K562 (cell line): ENCODE measurements around the gene AOC3.

Experiments
- JUND ChIP-seq, 2 experiments: IDR thresholded peaks; 2 replicates in 1 of 2; 3 replicates in 1 of 2; pipeline ENCODE4 v1.6.1; 2011; ENCODE audit warnings: borderline replicate concordance in 2 of 2, low read depth in 2 of 2, low read length in 2 of 2, improper control_type of control experiment in 1 of 2, missing biosample characterization in 1 of 2, missing genetic modification characterization in 1 of 2, missing genetic modification reagents in 1 of 2
- NFYB ChIP-seq: IDR thresholded peaks from 2 replicates; pipeline ENCODE4 v1.6.1; 2011; ENCODE audit warnings: mild to moderate bottlenecking, moderate library complexity; ENCODE audit not compliant: insufficient read length; ENCODE audit errors: extremely low read depth
- SREBF1 ChIP-seq: fragments of 150-350 bp; IDR thresholded peaks from 2 replicates; pipeline ENCODE4 v1.6.1; 2014; ENCODE audit warnings: antibody characterized with exemption, low read depth, low read length, borderline replicate concordance
- YY1 ChIP-seq, 3 experiments: IDR thresholded peaks; 2 replicates each; pipeline ENCODE4 v1.6.1; 2011; ENCODE audit warnings: low read length in 2 of 3, mild to moderate bottlenecking in 2 of 3, moderate library complexity in 2 of 3, borderline replicate concordance in 1 of 3, control low read depth in 1 of 3, low read depth in 1 of 3; ENCODE audit not compliant: insufficient read depth in 3 of 3, insufficient replicate concordance in 2 of 3, control insufficient read depth in 1 of 3, insufficient read length in 1 of 3; ENCODE audit errors: extremely low read depth in 1 of 3
- TF ChIP-seq, protein P1 (sequence below), 3 experiments: IDR thresholded peaks in 2 of 3; conservative IDR thresholded peaks in 1 of 3; 2 replicates each; pipeline ENCODE4 v1.5.1; 2011 to 2012; ENCODE audit warnings: low read length in 3 of 3, mild to moderate bottlenecking in 3 of 3, control low read depth in 2 of 3, improper control_type of control experiment in 1 of 3, inconsistent platforms in 1 of 3, low read depth in 1 of 3, mixed read lengths in 1 of 3, moderate library complexity in 1 of 3; ENCODE audit not compliant: insufficient read depth in 2 of 3

DNA sequence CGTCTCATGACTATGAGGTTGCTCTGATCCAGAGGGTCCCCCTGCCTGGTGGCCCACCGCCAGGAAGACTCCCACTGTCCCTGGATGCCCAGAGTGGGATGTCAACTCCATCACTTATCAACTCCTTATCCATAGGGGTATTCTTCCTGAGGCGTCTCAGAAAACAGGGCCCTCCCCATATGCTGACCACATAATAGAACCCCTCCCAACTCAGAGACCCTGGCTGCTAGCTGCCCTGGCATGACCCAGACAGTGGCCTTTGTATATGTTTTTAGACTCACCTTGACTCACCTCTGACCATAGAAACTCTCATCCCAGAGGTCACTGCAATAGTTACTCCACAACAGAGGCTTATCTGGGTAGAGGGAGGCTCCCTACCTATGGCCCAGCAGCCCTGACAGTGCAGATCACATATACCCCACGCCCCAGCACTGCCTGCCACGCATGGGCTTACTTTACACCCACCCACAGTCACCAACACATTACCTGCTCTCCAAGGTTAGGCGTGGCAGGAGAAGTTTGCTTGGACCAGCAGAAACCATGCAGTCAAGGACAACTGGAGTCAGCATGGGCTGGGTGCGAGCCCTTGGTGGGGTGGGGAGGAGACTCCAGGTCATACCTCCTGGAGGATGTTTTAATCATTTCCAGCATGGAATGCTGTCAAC, 47.3 kb downstream of the AOC3 start:
- TF ChIP-seq NFYB (no peak), JUND (IDR thresholded peaks at IDR 0.05; ENCODE audit: borderline replicate concordance, low read depth, low read length) (no peak), JUND (tag; IDR thresholded peaks at IDR 0.05; ENCODE audit: borderline replicate concordance, low read depth, low read length) (no peak), YY1 (IDR thresholded peaks at IDR 0.05; ENCODE audit: borderline replicate concordance in 1 of 3, control insufficient read depth in 1 of 3, extremely low read depth in 1 of 3, insufficient read depth in 3 of 3, insufficient read length in 1 of 3, insufficient replicate concordance in 2 of 3, low read depth in 1 of 3, low read length in 2 of 3) (no peak), SREBF1 (no peak)
- TF ChIP-seq, protein P1, sequence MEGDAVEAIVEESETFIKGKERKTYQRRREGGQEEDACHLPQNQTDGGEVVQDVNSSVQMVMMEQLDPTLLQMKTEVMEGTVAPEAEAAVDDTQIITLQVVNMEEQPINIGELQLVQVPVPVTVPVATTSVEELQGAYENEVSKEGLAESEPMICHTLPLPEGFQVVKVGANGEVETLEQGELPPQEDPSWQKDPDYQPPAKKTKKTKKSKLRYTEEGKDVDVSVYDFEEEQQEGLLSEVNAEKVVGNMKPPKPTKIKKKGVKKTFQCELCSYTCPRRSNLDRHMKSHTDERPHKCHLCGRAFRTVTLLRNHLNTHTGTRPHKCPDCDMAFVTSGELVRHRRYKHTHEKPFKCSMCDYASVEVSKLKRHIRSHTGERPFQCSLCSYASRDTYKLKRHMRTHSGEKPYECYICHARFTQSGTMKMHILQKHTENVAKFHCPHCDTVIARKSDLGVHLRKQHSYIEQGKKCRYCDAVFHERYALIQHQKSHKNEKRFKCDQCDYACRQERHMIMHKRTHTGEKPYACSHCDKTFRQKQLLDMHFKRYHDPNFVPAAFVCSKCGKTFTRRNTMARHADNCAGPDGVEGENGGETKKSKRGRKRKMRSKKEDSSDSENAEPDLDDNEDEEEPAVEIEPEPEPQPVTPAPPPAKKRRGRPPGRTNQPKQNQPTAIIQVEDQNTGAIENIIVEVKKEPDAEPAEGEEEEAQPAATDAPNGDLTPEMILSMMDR (IDR thresholded peaks at IDR 0.05 in 2 of 3, conservative IDR thresholded peaks at IDR 0.05 in 1 of 3; ENCODE audit: insufficient read depth in 2 of 3, low read depth in 1 of 3, low read length in 3 of 3): no peak
